ENCODE results near the gene CPED1. TPM values are rescaled to one million over a fixed set of nuclear protein-coding genes. Genes with fewer than 3 reads are reported as not detected.
"Not testable (repeated sequence)": the region's sequence is repeated elsewhere in the genome, so short reads cannot be mapped to it uniquely, and the experiment has no call there.

Gene CPED1
- total RNA-seq, 1 experiment from 2014 or later = 0.13 TPM

DNA sequence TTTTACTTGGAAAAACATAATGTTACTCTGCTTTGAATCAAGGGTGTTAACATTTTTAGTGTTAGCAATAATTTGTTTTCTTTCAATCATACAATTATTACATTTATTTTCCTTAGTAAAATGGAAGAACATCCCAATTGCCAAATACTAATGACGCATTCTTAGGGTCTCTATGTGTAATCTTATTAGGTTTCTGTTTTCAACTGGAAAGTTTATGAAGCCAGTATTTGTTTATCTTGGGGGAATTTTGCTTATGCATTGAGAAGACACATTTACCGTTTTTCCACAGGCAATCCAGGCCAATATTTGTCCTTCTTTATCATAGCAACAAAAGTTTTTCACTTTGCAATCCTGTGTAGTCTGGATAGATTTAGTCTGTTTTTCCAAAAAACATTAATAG is 134.5 kb downstream of the CPED1 start:
- Histone ChIP-seq H2AFZ (ENCODE audit: low read length) (no peak overlapping the region), H4K91ac (ENCODE audit: insufficient read length, low read depth, low read length) (no peak overlapping the region), H3K27me3 (ENCODE audit: insufficient read depth, low read length) (no peaks in the 10 kb centered on the region), H2BK120ac (ENCODE audit: low read depth, low read length, poor library complexity, severe bottlenecking) (no peak overlapping the region), H3K79me1 (ENCODE audit: insufficient read depth, low read depth, low read length, poor library complexity, severe bottlenecking) (no peaks in the 10 kb centered on the region), H2BK20ac (ENCODE audit: low read depth, low read length, poor library complexity, severe bottlenecking) (no peak overlapping the region), H3K9ac (ENCODE audit: extremely low read depth, insufficient read length, low read length) (no peak overlapping the region), H3K4me1 (ENCODE audit: insufficient read depth, low read length) (no peaks in the 10 kb centered on the region), H4K20me1 (ENCODE audit: control insufficient read depth, insufficient read depth, insufficient read length) (no peaks in the 10 kb centered on the region), H2BK12ac (ENCODE audit: insufficient read length, low read depth, low read length) (no peak overlapping the region), H2AK5ac (ENCODE audit: insufficient read length, low read length) (no peak overlapping the region), H3K14ac (ENCODE audit: insufficient read depth, low read length) (no peak overlapping the region), H3K23me2 (ENCODE audit: insufficient read length, low read depth, low read length, poor library complexity, severe bottlenecking) (no peaks in the 10 kb centered on the region), H3K79me2 (ENCODE audit: insufficient read depth, low read length) (no peaks in the 10 kb centered on the region), H3K18ac (ENCODE audit: insufficient read length, low read depth, low read length) (no peak overlapping the region), H3K9me3 (ENCODE audit: control insufficient read depth, low read depth, low read length) (no peaks in the 10 kb centered on the region), H2BK15ac (ENCODE audit: low read depth, low read length) (no peak overlapping the region), H2BK5ac (ENCODE audit: insufficient read length, low read length) (no peak overlapping the region), H3K56ac (ENCODE audit: insufficient read length, low read depth, low read length) (no peak overlapping the region), H3K4ac (ENCODE audit: low read depth, low read length) (no peak overlapping the region), H3K23ac (ENCODE audit: insufficient read length, low read depth, low read length) (no peak overlapping the region), H4K5ac (ENCODE audit: insufficient read length, low read depth, low read length) (no peak overlapping the region), H3K27ac (ENCODE audit: insufficient read length, low read depth, low read length) (no peak overlapping the region), H3T11ph (ENCODE audit: low read length) (no peak overlapping the region), H4K8ac (replicated peaks; ENCODE audit: insufficient read length, low read depth, low read length) (no peak overlapping the region), H3K4me2 (ENCODE audit: insufficient read depth, insufficient read length, low read length) (no peak overlapping the region)
- Mint-ChIP-seq H3K27ac (no peak overlapping the region), H3K4me1 (no peaks in the 10 kb centered on the region), H3K27me3 (ENCODE audit: low read depth) (no peaks in the 10 kb centered on the region), H3K9me3 (no peaks in the 10 kb centered on the region), H3K36me3 (ENCODE audit: insufficient read depth in 1 of 3, low read depth in 3 of 3) (no peaks in the 10 kb centered on the region), H3K4me3 (no peak overlapping the region)
- WGBS (ENCODE audit: extremely low coverage, insufficient read length, low lambda C conversion rate) = no CpG with 5 or more reads among the region's 2 CpGs
- DNase-seq = no peak
- TF ChIP-seq, protein P1, sequence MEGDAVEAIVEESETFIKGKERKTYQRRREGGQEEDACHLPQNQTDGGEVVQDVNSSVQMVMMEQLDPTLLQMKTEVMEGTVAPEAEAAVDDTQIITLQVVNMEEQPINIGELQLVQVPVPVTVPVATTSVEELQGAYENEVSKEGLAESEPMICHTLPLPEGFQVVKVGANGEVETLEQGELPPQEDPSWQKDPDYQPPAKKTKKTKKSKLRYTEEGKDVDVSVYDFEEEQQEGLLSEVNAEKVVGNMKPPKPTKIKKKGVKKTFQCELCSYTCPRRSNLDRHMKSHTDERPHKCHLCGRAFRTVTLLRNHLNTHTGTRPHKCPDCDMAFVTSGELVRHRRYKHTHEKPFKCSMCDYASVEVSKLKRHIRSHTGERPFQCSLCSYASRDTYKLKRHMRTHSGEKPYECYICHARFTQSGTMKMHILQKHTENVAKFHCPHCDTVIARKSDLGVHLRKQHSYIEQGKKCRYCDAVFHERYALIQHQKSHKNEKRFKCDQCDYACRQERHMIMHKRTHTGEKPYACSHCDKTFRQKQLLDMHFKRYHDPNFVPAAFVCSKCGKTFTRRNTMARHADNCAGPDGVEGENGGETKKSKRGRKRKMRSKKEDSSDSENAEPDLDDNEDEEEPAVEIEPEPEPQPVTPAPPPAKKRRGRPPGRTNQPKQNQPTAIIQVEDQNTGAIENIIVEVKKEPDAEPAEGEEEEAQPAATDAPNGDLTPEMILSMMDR (conservative IDR thresholded peaks at IDR 0.05) = no peak

DNA sequence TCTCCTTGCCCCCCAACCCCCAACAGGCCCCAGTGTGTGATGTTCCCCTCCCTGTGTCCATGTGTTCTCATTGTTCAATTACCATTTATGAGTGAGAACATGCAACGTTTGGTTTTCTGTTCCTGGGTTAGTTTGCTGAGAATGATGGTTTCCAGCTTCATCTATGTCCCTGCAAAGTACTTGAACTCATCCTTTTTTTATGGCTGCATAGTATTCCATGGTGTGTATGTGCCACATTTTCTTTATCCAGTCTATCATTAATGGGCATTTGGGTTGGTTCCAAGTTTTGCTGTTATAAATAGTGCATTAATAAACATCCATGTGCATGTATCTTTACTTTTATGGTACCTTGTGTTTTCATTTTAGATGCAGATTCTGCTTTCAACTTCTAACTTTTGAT is 136.9 kb downstream of the CPED1 start:
- H3K9ac ChIP-seq (ENCODE audit: extremely low read depth, insufficient read length, low read length); H3K14ac ChIP-seq (ENCODE audit: insufficient read depth, low read length); H3K4me2 ChIP-seq (ENCODE audit: insufficient read depth, insufficient read length, low read length); H3K4me1 ChIP-seq (ENCODE audit: insufficient read depth, low read length); H4K20me1 ChIP-seq (ENCODE audit: control insufficient read depth, insufficient read depth, insufficient read length); H3K79me1 ChIP-seq (ENCODE audit: insufficient read depth, low read depth, low read length, poor library complexity, severe bottlenecking); H3K79me2 ChIP-seq (ENCODE audit: insufficient read depth, low read length); H2BK5ac ChIP-seq (ENCODE audit: insufficient read length, low read length); H3K27me3 ChIP-seq (ENCODE audit: insufficient read depth, low read length); H3K27ac ChIP-seq (ENCODE audit: insufficient read length, low read depth, low read length); H2BK20ac ChIP-seq (ENCODE audit: low read depth, low read length, poor library complexity, severe bottlenecking); H3T11ph ChIP-seq (ENCODE audit: low read length); H2BK12ac ChIP-seq (ENCODE audit: insufficient read length, low read depth, low read length); H3K4me3 Mint-ChIP-seq; H4K91ac ChIP-seq (ENCODE audit: insufficient read length, low read depth, low read length); DNase-seq; H3K36me3 Mint-ChIP-seq (ENCODE audit: insufficient read depth in 1 of 3, low read depth in 3 of 3); H3K9me3 Mint-ChIP-seq; H2BK15ac ChIP-seq (ENCODE audit: low read depth, low read length); H3K23ac ChIP-seq (ENCODE audit: insufficient read length, low read depth, low read length); H2BK120ac ChIP-seq (ENCODE audit: low read depth, low read length, poor library complexity, severe bottlenecking); H4K8ac ChIP-seq (replicated peaks; ENCODE audit: insufficient read length, low read depth, low read length); H3K56ac ChIP-seq (ENCODE audit: insufficient read length, low read depth, low read length); H3K4ac ChIP-seq (ENCODE audit: low read depth, low read length); H3K9me3 ChIP-seq (ENCODE audit: control insufficient read depth, low read depth, low read length); H4K5ac ChIP-seq (ENCODE audit: insufficient read length, low read depth, low read length); H3K4me1 Mint-ChIP-seq; H2AK5ac ChIP-seq (ENCODE audit: insufficient read length, low read length); H3K23me2 ChIP-seq (ENCODE audit: insufficient read length, low read depth, low read length, poor library complexity, severe bottlenecking); H3K18ac ChIP-seq (ENCODE audit: insufficient read length, low read depth, low read length); H2AFZ ChIP-seq (ENCODE audit: low read length); H3K27me3 Mint-ChIP-seq (ENCODE audit: low read depth); H3K27ac Mint-ChIP-seq: not testable (repeated sequence)
- whole genome bisulfite sequencing (ENCODE audit: extremely low coverage, insufficient read length, low lambda C conversion rate) = no CpG with 5 or more reads among the region's 1 CpG

Measured in H9 (cell line).